GM19372 (cell line): ENCODE results near the gene PIGW.
A peak's percentile ranks its signal among the peaks of the same experiment; 100 is the strongest.
"Not testable (repeated sequence)": the region's sequence is repeated elsewhere in the genome, so short reads cannot be mapped to it uniquely, and the experiment has no call there.

Source experiments
- ATAC-seq: cut with Tn5 transposase; IDR thresholded peaks from one replicate; pipeline ENCODE4 v1.9.1; 2021; ENCODE audit warnings: mild to moderate bottlenecking, low read depth, moderate library complexity; ENCODE audit not compliant: unreplicated experiment

Gene PIGW

DNA sequence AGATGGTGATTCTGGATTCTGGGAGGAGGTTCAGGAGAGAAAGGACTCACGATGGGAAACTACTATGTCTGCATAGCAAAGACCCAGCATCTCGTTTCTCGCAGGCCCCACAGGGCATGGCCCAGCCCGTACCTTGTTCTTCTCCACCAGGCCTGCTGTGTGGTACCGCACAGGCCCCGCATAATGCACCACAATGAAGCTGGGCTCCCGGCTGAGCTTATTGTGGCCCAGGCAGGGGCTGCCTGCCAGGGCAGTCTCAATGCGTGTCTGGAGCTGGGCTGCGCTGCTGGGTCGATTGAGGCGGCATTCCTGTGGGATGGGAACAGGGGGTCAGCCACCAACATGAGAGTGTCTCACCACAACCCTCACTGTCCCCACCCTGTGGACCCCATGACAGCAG, 28.0 kb upstream of the PIGW start:
- no peak for ATAC-seq

DNA sequence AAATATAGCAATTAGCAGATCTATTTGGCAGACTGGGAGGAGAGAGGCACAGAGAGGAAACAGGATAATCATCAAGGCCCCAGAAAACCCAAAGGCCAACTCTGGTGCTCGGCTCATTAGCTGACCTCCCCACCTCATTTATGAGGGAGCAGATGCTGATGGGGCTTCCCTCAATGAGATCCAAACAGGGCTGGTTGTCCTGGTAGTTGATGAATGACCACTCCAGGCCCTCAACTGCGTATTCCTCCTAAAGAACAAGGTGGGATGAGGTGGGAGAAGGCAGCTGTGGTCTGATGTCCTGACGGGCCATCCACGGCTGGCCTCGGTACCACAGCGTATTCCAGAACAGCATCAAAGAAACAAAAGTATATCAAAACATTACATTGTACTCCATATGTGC, 27.5 kb upstream of the PIGW start:
- ATAC-seq, result no peak

DNA sequence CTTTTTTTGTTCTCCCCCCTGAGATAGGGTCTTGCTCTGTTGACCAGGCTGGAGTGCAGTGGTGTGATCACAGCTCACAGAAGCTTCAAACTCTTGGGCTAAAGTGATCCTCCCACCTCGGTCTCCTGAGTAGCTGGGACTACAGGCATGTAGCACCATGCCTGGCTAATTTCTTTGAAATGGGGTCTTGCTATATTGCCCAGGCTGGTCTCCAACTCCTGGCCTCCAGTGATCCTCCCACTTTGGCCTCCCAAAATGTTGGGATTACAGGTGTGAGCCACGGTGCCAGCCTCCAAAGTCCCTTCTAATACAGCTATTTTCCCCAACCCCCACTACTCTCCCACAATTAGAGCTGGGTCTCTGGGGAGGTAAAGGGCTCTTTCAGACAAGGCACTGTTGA, 26.3 kb upstream of the PIGW start:
- not testable (repeated sequence) for ATAC-seq

DNA sequence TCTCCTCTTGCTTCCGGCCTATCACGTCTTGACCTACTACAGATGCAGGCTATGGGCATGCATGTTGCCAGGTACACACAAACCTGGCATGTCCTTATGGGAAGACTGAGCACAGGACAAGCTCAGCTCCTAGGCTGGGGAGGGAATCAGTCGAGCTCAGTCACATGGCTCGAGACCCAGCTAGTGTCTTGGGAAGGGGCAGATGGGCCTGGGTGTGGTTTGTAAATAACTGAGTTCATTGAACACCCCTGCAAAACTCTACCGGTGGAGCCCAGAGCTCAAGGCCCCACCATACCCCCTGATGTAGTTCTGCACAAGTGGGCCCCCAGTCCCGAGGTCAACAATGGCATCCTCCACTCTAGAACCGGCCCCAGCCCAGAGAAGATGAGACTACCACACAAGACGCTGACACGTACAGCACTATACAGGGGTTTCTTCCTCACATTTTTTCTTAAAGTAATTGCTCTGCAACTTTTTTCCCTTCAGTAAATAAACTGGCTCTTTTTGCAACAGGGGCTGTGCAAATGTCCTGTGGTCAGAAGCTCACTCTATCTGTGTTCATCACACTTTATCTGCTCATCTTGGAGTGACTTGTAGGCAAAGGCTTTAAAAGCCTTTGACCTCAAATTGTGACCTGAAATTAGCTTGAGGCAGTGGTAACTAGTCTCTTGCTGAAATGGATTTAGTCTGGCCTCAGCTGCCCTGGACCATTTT, 25.4 kb upstream of the PIGW start:
- no peak for ATAC-seq

DNA sequence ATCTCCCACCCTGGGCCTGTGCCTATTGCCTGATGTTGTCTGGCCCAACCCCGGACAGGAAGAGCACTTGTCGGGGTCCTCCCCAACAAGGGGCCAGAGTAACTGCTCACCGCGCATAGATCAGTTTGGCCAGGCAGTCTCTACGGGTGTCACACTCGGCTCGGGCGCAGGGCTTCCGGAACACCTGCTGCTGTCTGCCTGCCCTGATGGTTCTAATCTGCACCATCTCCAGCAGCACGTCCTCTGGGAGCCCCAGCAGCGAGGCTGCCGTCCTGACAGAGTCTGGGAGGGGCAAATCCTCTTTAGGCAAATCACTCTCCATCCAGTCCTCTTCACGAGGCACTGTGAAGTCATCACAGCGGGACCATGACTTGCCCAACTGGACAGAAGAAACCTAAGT, 24.2 kb upstream of the PIGW start:
- ATAC-seq, result no peak

DNA sequence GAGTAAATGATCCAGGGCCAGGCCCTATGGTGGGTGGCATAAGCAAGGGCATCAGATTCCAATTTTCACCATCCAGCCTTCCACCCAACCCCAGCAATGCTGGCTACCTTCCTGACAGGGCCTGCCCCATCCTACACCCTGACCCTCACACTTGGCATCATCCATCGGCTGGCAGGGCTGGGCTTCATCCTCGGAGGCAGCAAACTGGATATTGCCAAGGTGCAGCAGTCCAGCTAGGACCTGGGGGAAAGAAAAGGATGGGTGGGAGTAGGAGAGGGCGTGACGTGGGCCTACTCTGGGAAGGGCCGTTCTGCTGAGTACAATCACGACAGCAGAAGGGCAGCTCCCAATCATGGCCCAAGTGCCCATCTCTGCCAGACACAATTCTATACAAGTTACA, 23.6 kb upstream of the PIGW start:
- ATAC-seq, result no peak

DNA sequence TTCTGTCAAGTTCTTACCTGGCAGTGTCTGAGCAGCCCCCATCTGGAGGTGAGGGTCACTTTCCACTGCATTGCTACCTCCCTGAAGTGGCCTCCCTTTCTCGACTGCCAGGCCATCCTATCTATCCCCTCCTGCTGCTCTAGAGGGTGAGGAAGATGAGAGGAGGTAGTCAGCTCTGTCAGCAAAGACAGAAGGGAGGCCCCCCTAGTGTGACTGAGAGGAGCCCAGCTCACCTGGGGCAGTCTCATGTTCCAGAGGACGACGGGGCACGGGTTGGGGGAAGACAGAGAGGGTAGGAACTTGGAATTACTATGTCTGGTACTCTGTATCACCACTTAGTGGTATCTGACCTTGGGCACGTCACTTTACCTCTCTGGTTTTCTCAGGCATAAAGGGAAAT, 22.1 kb upstream of the PIGW start:
- ATAC-seq, result no peak

DNA sequence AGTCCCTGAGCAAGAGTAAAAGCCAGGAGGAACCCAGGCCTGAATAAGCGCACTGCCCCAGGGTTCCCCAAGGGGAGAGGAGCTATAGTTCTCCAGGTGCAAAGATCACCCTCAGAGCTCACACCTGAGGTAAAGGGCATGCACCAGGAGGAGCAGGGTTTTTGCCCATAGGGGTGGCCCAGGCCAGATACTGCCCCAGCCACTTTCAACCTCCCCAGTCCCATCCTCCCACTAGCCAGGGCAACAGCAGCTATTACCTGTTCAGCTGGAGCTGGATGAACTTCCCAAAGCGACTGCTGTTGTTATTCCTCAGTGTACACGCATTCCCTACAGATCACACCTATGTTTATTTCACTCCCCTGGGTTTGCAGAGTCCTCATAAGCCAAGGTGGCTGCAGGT, 19.9 kb upstream of the PIGW start:
- ATAC-seq, result no peak

DNA sequence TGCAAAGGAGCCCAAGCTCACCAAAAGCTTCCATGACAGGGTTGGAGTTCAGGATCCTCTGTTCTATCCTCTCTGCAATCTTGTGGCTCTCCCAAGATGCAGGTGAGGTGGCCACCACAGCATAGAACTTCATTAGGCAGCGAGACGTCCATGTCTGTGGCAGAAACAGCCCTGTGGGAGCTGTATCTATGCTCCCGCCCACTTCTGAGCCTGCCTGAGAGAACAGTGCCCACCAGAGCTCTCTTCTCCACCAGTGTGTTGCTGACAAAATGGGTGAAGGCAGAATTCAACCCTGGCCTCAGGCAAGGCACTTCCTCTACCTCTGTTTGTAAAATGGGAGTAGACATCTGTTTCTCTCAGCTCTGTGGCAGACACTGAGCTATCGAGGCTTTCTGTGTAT, 18.9 kb upstream of the PIGW start:
- ATAC-seq, result no peak

DNA sequence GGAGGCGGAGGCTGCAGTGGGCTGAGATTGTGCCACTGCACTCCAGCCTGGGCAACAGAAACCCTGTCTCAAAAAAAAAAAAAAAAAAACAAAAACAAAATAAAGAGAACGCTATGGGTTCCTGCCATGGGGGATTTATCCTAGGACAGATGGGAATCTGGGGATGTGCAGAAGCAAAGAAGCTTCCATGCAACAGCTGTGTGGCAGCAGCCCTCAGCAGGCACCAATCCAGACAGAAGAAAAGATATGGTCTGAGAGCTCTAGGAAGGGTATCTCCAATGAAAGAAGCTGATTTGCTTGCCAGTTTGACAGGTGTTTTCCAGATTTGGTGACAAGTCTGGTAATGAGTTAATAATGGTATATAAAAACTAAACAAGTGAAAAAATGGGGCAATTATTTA, 11.7 kb upstream of the PIGW start:
- ATAC-seq, result no peak

DNA sequence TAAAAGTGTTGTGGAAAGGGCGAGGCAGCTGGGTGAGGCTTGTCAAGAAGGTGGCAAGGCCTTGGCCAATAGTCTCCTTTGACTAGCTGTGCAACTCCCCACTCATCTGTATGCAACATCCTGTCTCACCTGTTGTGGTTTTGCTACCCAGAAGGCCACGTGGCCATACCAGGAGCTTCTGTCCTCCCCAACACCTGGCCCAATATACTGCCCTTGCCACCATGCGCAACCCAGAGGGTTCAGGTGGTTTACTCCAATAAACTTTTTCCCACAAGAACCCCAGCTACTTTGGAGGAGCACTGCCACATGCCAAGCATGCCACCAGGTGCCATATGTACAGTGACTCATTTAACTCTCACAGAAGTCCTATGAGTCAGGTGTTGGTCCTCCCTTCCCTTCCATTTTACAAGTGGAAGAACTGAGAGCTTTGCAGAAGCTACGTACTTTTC, 10.3 kb upstream of the PIGW start:
- ATAC-seq, result no peak

DNA sequence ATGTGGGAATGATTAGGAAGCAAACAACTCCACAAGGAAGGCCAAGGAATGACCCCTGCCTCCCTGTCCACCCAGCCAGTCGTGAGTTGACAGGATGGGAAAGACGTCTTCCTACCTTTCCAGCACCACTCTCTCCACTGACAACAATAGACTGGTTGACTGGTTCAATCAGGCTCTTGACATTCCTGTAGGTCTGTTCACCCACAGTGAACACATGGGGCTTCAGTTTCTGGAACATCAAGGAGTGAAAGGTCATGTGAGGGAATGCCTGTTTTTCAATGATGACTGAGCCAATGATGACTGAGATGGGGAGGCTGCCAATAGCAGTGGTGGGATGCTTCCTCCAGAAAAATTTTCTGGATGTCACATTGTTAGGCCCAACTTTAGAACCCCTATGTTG, 9.7 kb upstream of the PIGW start:
- ATAC-seq, result no peak

DNA sequence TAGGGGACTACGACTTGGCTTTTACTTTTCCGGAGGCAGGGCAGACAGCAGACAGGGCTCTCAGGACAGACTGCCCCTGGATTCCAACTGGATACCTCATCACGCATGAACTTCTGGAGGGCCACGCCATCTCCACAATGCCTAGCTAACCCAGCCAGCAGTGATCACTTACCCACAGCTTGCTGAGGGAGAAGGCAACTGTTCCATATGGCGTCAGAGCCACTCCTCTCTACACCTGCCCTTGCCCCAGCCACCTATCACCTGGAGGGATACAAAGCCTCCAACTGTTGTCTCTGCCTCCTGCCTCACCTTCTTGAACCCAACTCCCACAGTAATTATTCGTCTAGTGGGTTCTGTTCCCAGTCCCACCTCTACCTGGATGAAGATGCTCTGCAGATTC, 8.9 kb upstream of the PIGW start:
- no peak for ATAC-seq

DNA sequence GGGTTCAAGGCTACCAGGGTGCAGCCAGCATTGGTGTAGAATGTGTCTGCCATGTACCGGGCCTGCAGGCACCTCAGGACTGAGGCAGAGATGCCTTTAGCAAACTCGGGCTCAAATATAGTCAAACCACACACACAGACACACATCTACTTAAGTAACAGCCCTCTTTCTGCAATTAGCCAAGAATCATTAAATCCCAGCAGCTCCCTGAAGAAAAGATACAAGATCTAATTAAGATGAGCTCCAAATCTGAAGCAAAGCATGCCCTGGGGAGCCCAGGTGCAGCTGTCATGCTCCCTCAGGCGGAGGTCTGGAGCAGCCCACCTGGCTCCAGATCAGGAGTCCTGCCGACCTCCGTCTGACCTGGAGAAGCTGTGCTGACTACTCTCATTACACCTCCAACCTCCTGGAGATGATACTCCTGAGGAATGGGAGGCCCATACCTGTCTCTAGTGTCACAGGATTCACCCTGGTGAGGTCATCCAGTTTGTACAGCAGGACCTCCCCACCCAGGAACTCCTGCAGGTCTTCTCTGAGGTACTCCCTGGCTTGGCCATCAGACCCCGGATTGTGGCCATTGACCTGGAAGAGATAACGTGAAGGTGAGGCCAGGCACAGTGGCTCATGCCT, 7.1 kb upstream of the PIGW start:
- no peak for ATAC-seq

DNA sequence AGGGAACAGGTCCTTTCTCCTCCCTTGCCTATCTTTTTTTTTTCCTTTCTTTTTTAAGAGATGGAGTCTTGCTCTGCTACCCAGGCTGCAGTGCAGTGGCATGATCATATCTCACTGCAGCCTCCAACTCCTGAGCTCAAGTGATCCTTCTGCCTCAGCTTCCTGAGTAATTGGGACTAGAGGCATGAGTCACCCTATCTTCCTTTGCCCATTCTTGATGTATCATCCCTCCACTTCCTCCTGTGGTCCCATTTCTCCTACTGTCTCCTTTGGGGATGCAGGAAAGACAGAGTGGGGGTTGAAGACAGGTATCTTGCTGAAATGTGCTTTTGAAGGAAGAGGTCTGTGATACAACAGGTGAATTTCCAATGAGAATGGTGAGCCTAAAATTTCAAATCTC, 5.7 kb upstream of the PIGW start:
- no peak for ATAC-seq

DNA sequence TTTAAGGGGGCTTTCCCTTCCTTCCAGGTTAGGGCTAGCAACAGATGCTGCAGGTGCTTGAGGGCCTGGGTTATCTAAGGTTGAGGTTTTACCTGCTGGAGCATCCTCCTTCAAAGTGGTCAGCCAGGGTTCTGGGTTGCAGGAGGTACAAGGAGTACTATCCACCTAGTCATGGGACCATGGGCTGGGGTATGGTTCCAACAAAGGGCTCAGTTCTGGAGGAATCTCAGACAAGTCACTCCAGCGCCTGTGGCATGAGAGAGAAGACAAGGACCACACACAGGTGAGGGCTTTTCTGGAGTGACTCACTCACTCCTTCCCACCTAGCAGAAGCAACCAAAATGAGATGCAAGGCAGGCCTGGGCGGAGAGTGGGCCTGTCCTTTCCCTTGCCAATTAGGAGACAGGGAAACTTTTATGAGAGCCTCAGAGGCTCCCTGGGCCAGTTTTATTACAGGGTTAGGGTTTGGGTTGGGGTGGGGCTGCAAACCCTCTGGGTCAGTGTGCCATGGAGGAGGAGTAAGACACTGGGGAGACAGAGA, 2.3 kb upstream of the PIGW start:
- no peak for ATAC-seq

DNA sequence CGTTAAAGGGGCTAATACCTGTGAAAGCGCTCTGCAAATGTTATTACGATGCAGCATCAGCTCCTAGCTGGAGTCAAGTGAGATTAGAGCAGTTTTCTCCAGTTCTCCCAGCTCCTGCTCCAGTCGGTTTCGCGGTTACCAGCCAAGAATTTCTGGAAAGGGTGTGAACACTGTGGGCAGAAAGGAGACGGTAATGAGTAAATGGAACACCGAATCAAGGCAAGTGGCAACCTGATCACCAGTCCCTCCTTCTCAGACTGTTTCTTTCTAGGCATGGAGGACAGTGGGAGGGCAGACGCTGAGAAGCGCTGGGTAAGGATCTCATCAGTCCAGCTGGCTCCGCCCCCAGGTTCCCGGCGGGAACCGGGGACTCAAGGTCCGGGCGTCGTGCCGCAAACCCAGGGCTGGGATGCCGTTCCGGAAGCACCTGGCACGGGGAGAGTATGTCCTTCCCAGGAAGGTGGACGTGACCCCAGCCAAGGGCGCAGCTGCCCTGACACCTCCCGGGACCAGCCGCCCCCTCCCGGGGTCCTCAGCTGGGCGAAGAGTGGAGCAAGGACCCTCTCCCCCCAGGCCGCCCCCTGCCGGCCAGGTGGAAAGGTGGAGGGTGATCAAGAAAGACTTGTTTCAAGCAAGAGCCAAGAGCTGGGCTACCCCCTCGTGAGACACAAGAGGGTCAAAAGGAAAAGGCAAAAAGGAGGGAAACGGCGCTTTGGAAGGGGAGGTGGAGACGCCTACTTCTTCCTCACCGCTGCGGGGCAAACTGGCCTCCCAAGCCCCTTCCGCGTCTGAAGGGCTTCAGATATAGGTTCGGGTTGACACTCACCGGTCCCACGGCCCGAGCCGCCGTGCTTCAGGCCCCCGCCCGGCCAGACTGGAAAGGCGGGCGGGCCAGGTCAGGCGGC, 600 bp upstream of the PIGW start:
- peak; percentile 31 for ATAC-seq

DNA sequence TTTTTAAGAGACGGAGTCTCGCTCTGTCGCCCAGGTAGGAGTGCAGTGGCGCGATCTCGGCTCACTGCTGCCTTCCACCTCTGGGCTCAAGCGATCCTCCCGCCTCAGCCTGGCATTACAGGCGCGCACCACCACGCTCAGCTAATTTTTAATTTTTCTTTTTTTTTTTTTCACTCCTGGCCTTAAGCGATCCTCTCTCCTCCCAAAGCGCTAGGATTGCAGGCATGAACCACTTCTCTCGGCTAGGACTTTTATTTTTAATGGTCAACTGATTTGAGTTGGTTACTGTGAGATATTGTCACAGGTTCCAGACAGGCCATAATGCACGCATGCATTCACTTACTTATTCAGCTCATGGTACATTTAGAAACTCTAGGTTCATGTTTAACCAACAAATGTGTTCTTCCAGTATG, 888 bp downstream of the PIGW start:
- peak; percentile 25 for ATAC-seq

DNA sequence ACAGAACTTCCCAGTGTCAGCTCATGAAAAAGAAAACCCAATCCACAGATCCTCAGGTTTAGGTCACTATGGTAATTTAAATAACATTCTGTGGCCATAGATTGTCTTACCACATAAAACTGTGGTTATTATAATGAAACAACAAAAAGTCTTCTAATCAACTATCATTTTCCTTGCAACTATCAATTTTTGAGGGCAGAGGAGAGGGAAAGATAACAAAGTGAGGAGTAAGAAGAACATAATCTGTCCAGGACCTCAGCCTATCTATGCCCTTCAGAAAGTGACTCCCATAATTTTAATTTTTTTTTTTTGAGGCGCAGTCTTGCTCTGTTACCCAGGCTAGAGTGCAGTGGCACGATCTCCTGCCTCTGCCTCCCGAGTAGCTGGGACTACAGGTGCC, 5.9 kb downstream of the PIGW start:
- ATAC-seq, result no peak

DNA sequence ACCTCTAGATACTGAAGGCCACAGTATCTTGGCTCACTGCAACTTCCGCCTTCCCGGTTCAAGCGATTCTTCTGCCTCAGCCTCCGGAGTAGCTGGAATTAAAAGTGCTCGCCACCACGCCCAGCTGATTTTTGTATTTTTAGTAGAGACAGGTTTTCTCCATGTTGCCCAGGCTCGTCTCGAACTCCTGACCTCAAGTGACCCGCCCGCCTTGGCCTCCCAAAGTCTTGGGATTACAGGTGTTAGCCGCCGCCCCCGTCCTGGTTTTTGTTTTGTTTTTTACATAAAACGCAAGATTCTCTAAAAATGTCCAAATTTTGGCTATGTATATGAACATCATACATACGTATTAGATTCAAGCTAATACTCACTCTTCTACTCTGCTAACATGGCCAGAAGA, 8.0 kb downstream of the PIGW start:
- no peak for ATAC-seq

DNA sequence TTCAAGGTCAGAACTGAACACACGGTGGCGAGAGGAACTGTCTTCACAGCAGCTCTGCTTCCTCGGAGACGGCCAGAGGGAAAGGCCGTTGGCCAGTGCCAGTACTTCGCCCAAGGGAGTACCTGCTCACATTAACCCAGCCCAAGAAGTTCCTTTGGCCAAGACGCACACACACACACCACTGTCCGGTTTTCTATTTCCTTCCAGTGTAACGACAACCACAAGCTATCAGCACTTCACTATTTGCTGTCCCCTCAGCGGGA, 9.2 kb downstream of the PIGW start:
- ATAC-seq, result no peak
